K562 (cell line): Measurements from ENCODE around the gene KARS1. TPM values are rescaled to one million over a fixed set of nuclear protein-coding genes. Genes with fewer than 3 reads are reported as not detected.
A peak's percentile ranks its signal among the peaks of the same experiment; 100 is the strongest.

ENCODE experiments used
- MTA1 ChIP-seq: fragments of 450-650 bp; IDR thresholded peaks from 2 replicates; pipeline ENCODE4 v1.6.1; 2017; ENCODE audit warnings: borderline replicate concordance
- RBM39 ChIP-seq: fragments of 200-400 bp; formaldehyde crosslinking; optimal IDR thresholded peaks from 2 replicates; pipeline ENCODE3; 2018; ENCODE audit warnings: low read depth, low read length
- REST ChIP-seq, 2 experiments: fragments of 450-650 bp; formaldehyde crosslinking in 1 of 2; IDR thresholded peaks; 2 replicates each; pipeline versions ENCODE4 v1.4.0 to v1.6.1; 2014 to 2020; ENCODE audit warnings: mild to moderate bottlenecking in 2 of 2, borderline replicate concordance in 1 of 2, low read depth in 1 of 2
- SMARCE1 ChIP-seq: fragments of 450-650 bp; IDR thresholded peaks from 2 replicates; pipeline ENCODE4 v1.7.1; 2016; ENCODE audit warnings: mild to moderate bottlenecking
- TAF9B ChIP-seq: fragments of 450-650 bp; IDR thresholded peaks from 2 replicates; pipeline ENCODE4 v1.6.1; 2018; ENCODE audit warnings: mild to moderate bottlenecking; ENCODE audit not compliant: partially characterized antibody
- TCF3 ChIP-seq: sonication (generic); formaldehyde crosslinking; IDR thresholded peaks from 2 replicates; pipeline ENCODE4 v1.4.0; 2020; ENCODE audit warnings: mild to moderate bottlenecking, missing genetic modification reagents
- TCF7L2 ChIP-seq: fragments of 150-350 bp; IDR thresholded peaks from 2 replicates; pipeline ENCODE4 v1.6.1; 2016; ENCODE audit warnings: low read depth, mild to moderate bottlenecking, low read length, moderate library complexity
- THAP7 ChIP-seq: fragments of 250-450 bp; sonication (Bioruptor Pico); IDR thresholded peaks from 2 replicates; pipeline ENCODE4 v1.5.0; 2021
- ZBTB34 ChIP-seq: fragments of 250-450 bp; sonication (Bioruptor Pico); IDR thresholded peaks from 2 replicates; pipeline ENCODE4 v1.8.0; 2021; ENCODE audit warnings: mild to moderate bottlenecking, moderate library complexity
- ZNF133 ChIP-seq: fragments of 250-450 bp; sonication (Bioruptor Pico); IDR thresholded peaks from 2 replicates; pipeline ENCODE4 v1.4.0; 2020; ENCODE audit warnings: mild to moderate bottlenecking
- ZNF280B ChIP-seq: fragments of 250-450 bp; sonication (Bioruptor Pico); IDR thresholded peaks from 2 replicates; pipeline ENCODE4 v1.5.1; 2021; ENCODE audit warnings: mild to moderate bottlenecking
- ZNF584 ChIP-seq: fragments of 200-800 bp; sonication (Bioruptor generic); IDR thresholded peaks from 2 replicates; pipeline ENCODE4 v1.6.1; 2016; ENCODE audit warnings: low read depth, mild to moderate bottlenecking, missing genetic modification characterization, missing compliant biosample characterization
- ZNF696 ChIP-seq: fragments of 250-450 bp; sonication (Bioruptor Pico); conservative IDR thresholded peaks from 2 replicates; pipeline ENCODE4 v1.4.0; 2020; ENCODE audit warnings: mild to moderate bottlenecking, moderate library complexity
- polyA plus RNA-seq, 8 experiments: library from polyadenylated mRNA; depleted of rRNA in 4 of 8; stranded (reverse) in 5 of 8; unstranded in 3 of 8; fragments of >200 nt; fragmentation: Nextera tagmentation in 2 of 8; fragmentation: Illumina TruSeq in 1 of 8; extraction: Ambion mirVana in 2 of 8; extraction: Trizol in 1 of 8; gene quantifications; 2 replicates each; pipeline versions ENCODE4 v1.2.1 to v1.2.3, GENCODE V29; 2011 to 2014; ENCODE audit warnings: inconsistent platforms in 1 of 8, missing spikeins in 1 of 8
- total RNA-seq, 7 experiments: library from RNA; depleted of rRNA in 6 of 7; stranded (reverse); fragments of >200 nt in 6 of 7; fragmentation: Illumina TruSeq in 2 of 7; extraction: Trizol in 2 of 7; gene quantifications; 2 replicates each; pipeline versions ENCODE4 v1.2.1 to v1.2.3, GENCODE V29; 2011 to 2021; ENCODE audit warnings: low replicate concordance in 1 of 7
- TF ChIP-seq, protein P1 (sequence below): sonication (generic); formaldehyde crosslinking; IDR thresholded peaks from 2 replicates; pipeline ENCODE4 v1.9.0; 2022; ENCODE audit warnings: mild to moderate bottlenecking, missing genetic modification reagents

The KARS1 gene
- total and polyA plus RNA-seq, 9 of the 15 experiments (the other 6 are each of a cell fraction or from before 2014, with no cell fraction given) = 223 to 386 (median 304) TPM

DNA sequence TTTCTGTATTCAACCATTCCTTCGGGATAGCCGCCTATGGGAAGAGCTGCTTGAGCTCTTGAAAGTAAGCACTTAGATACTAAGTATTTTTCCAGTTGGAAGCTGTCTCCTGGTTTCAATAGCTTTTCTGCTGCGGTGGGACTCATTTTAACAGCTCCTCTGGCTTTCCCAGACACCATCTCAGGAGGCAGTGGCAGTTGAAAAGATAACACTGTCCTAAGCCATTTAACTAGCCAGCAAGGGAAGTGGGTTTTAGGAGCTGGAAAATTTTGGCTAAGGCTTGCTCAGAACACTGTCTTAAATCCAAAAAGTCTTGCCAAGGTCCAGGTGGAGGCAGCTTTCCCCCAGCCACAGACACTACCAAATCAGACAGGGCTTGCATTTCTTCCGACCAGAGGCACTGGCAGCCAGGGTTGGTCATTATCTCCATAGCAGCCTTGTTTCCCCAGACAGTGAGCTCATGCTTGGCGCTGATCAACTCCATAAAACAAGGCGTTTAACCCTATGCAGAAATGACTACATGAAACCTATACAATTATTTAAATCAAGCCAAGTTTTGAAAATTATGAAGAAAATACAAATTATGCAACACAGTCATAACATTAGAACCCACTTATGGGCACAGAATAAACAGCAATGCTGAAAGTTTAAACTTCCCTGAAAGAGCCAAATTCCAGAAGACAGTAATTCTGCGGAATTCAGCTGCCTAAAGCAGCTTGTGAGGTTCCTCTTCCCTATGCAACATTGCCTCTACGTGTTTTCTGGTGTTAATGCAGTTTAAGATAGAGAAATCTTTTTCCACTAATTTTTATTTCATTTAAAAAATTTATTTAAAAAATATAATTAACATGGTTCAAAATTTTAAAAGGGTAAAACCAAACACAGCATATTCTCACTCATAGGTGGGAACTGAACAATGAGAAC is 56.3 kb downstream of the KARS1 start (continued):
- TF ChIP-seq REST (IDR thresholded peaks at IDR 0.05; ENCODE audit: borderline replicate concordance) (peak; percentile 28; the same call in 1 of the 2 replicates), REST (CRISPR knock-in tag; IDR thresholded peaks at IDR 0.05; ENCODE audit: low read depth) (no peak), ZNF280B (CRISPR knock-in tag) (no peak), ZNF696 (CRISPR knock-in tag) (no peak), SMARCE1 (peak; percentile 48; the same call in 1 of the 2 replicates), ZNF133 (CRISPR knock-in tag) (no peak), RBM39 (no peak), TCF7L2 (no peak), ZBTB34 (no peak), MTA1 (no peak), ZNF584 (CRISPR knock-in tag) (peak; percentile 59; the same call in 1 of the 2 replicates), TAF9B (no peak), THAP7 (CRISPR knock-in tag) (no peak), TCF3 (CRISPR knock-in tag) (no peak)
- TF ChIP-seq, protein P1, sequence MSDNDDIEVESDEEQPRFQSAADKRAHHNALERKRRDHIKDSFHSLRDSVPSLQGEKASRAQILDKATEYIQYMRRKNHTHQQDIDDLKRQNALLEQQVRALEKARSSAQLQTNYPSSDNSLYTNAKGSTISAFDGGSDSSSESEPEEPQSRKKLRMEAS = no peak
